HEK293 (cell line): ENCODE data around the gene CACTIN.

Source experiments
- CTCF ChIA-PET: fragments of 350-600 bp; formaldehyde crosslinking; extraction: SDS; loops from one replicate; lab custom pipeline; 2021; ENCODE audit warnings: antibody characterized with exemption; lab: Yijun Ruan, JAX
- POLR2A ChIA-PET: fragments of 300-600 bp; formaldehyde crosslinking; extraction: SDS; loops from one replicate; lab custom pipeline; 2020; ENCODE audit warnings: antibody characterized with exemption, inconsistent platforms; lab: Yijun Ruan, JAX
- H3K27ac ChIP-seq: fragments of 200-500 bp; sonication (Bioruptor generic); 2 replicates; pipeline ENCODE4 v1.5.1; 2014; ENCODE audit warnings: low read depth, low read length, control low read depth, inconsistent platforms; ENCODE audit errors: extremely low read depth
- H3K36me3 ChIP-seq, 2 experiments: fragments of 200-500 bp in 1 of 2; sonication (Bioruptor generic) in 1 of 2; 1 replicate in 1 of 2; 2 replicates in 1 of 2; pipeline ENCODE4 v1.5.1; 2014 to 2017; ENCODE audit warnings: inconsistent platforms in 2 of 2, low read length in 2 of 2; ENCODE audit not compliant: control insufficient read depth in 2 of 2, insufficient read depth in 1 of 2
- H3K4me1 ChIP-seq: fragments of 200-500 bp; sonication (Bioruptor generic); 2 replicates; pipeline ENCODE4 v1.5.1; 2014; ENCODE audit warnings: mild to moderate bottlenecking, low read length, inconsistent platforms; ENCODE audit not compliant: control insufficient read depth, insufficient read depth
- H3K4me3 ChIP-seq: 2 replicates; pipeline ENCODE4 v1.5.1; 2011; ENCODE audit warnings: low read depth, mild to moderate bottlenecking, control low read depth, low read length, moderate library complexity
- H3K9me3 ChIP-seq: fragments of 200-500 bp; sonication (Bioruptor generic); 2 replicates; pipeline ENCODE4 v1.5.1; 2014; ENCODE audit warnings: low read depth, low read length, inconsistent platforms; ENCODE audit not compliant: control insufficient read depth, insufficient read depth
- BCL11A ChIP-seq: fragments of 450-650 bp; formaldehyde crosslinking; IDR thresholded peaks from 2 replicates; pipeline ENCODE4 v1.5.1; 2016; ENCODE audit warnings: low read depth, missing biosample characterization, missing genetic modification characterization
- KLF1 ChIP-seq: fragments of 450-650 bp; formaldehyde crosslinking; IDR thresholded peaks from 2 replicates; pipeline ENCODE4 v1.5.1; 2016; ENCODE audit warnings: missing biosample characterization, missing genetic modification characterization
- KLF8 ChIP-seq: fragments of 450-650 bp; formaldehyde crosslinking; IDR thresholded peaks from 2 replicates; pipeline ENCODE4 v1.5.1; 2016; ENCODE audit warnings: missing biosample characterization, missing genetic modification characterization
- PATZ1 ChIP-seq: fragments of 450-650 bp; formaldehyde crosslinking; IDR thresholded peaks from 2 replicates; pipeline ENCODE4 v1.5.1; 2016; ENCODE audit warnings: missing biosample characterization, missing genetic modification characterization
- REPIN1 ChIP-seq: fragments of 450-650 bp; formaldehyde crosslinking; IDR thresholded peaks from 2 replicates; pipeline ENCODE4 v1.5.1; 2017; ENCODE audit warnings: missing biosample characterization, missing genetic modification characterization, low read depth
- SCRT1 ChIP-seq: fragments of 450-650 bp; formaldehyde crosslinking; IDR thresholded peaks from 2 replicates; pipeline ENCODE4 v1.5.1; 2016; ENCODE audit warnings: missing biosample characterization, missing genetic modification characterization, borderline replicate concordance
- SCRT2 ChIP-seq: fragments of 450-650 bp; formaldehyde crosslinking; IDR thresholded peaks from 2 replicates; pipeline ENCODE4 v1.5.1; 2016; ENCODE audit warnings: missing biosample characterization, missing genetic modification characterization
- ZBTB10 ChIP-seq: fragments of 450-650 bp; formaldehyde crosslinking; IDR thresholded peaks from 2 replicates; pipeline ENCODE4 v1.5.1; 2016; ENCODE audit warnings: missing biosample characterization, missing genetic modification characterization
- ZBTB48 ChIP-seq: fragments of 450-650 bp; formaldehyde crosslinking; IDR thresholded peaks from 2 replicates; pipeline ENCODE4 v1.5.1; 2016; ENCODE audit warnings: missing biosample characterization, missing genetic modification characterization
- ZBTB7A ChIP-seq: fragments of 450-650 bp; formaldehyde crosslinking; IDR thresholded peaks from 2 replicates; pipeline ENCODE4 v1.5.1; 2016; ENCODE audit warnings: low read depth, missing biosample characterization, missing genetic modification characterization
- ZNF148 ChIP-seq: fragments of 450-650 bp; formaldehyde crosslinking; IDR thresholded peaks from 2 replicates; pipeline ENCODE4 v1.5.0; 2017; ENCODE audit warnings: missing biosample characterization, missing genetic modification characterization, borderline replicate concordance
- ZNF155 ChIP-seq: fragments of 450-650 bp; formaldehyde crosslinking; IDR thresholded peaks from 2 replicates; pipeline ENCODE4 v1.5.1; 2016; ENCODE audit warnings: missing biosample characterization, missing genetic modification characterization
- ZNF157 ChIP-seq: fragments of 450-650 bp; formaldehyde crosslinking; IDR thresholded peaks from 2 replicates; pipeline ENCODE4 v1.5.1; 2016; ENCODE audit warnings: missing biosample characterization, missing genetic modification characterization
- ZNF2 ChIP-seq: fragments of 450-650 bp; formaldehyde crosslinking; IDR thresholded peaks from 2 replicates; pipeline ENCODE4 v1.5.1; 2016; ENCODE audit warnings: missing biosample characterization, missing genetic modification characterization
- ZNF221 ChIP-seq: fragments of 450-650 bp; formaldehyde crosslinking; IDR thresholded peaks from 2 replicates; pipeline ENCODE4 v1.5.1; 2017; ENCODE audit warnings: missing biosample characterization, missing genetic modification characterization, borderline replicate concordance
- ZNF266 ChIP-seq: fragments of 450-650 bp; formaldehyde crosslinking; IDR thresholded peaks from 2 replicates; pipeline ENCODE4 v1.5.1; 2016; ENCODE audit warnings: missing biosample characterization, missing genetic modification characterization, low read depth
- ZNF274 ChIP-seq, 2 experiments: fragments of 200-500 bp in 1 of 2; fragments of 450-650 bp in 1 of 2; sonication (Bioruptor generic) in 1 of 2; formaldehyde crosslinking in 1 of 2; IDR thresholded peaks; 2 replicates each; pipeline versions ENCODE4 v1.5.1 to v1.6.1; 2014 to 2016; ENCODE audit warnings: borderline replicate concordance in 1 of 2, inconsistent platforms in 1 of 2, low read length in 1 of 2, missing biosample characterization in 1 of 2, missing genetic modification characterization in 1 of 2
- ZNF311 ChIP-seq: fragments of 450-650 bp; formaldehyde crosslinking; IDR thresholded peaks from 2 replicates; pipeline ENCODE4 v1.5.1; 2017; ENCODE audit warnings: missing biosample characterization, missing genetic modification characterization, borderline replicate concordance
- ZNF350 ChIP-seq: fragments of 450-650 bp; formaldehyde crosslinking; IDR thresholded peaks from 2 replicates; pipeline ENCODE4 v1.5.0; 2017; ENCODE audit warnings: missing biosample characterization, mild to moderate bottlenecking, missing genetic modification characterization
- ZNF48 ChIP-seq: fragments of 450-650 bp; formaldehyde crosslinking; IDR thresholded peaks from 2 replicates; pipeline ENCODE4 v1.5.1; 2016; ENCODE audit warnings: missing biosample characterization, missing genetic modification characterization
- ZNF548 ChIP-seq: fragments of 450-650 bp; formaldehyde crosslinking; IDR thresholded peaks from 2 replicates; pipeline ENCODE4 v1.5.1; 2016; ENCODE audit warnings: missing biosample characterization, missing genetic modification characterization
- ZNF560 ChIP-seq: fragments of 450-650 bp; formaldehyde crosslinking; IDR thresholded peaks from 2 replicates; pipeline ENCODE4 v1.5.1; 2017; ENCODE audit warnings: missing biosample characterization, missing genetic modification characterization, borderline replicate concordance
- ZNF600 ChIP-seq: fragments of 450-650 bp; formaldehyde crosslinking; IDR thresholded peaks from 2 replicates; pipeline ENCODE4 v1.5.1; 2016; ENCODE audit warnings: missing biosample characterization, missing genetic modification characterization
- ZNF692 ChIP-seq: fragments of 450-650 bp; formaldehyde crosslinking; IDR thresholded peaks from 2 replicates; pipeline ENCODE4 v1.5.1; 2016; ENCODE audit warnings: missing biosample characterization, missing genetic modification characterization
- ZSCAN4 ChIP-seq: fragments of 450-650 bp; formaldehyde crosslinking; IDR thresholded peaks from 2 replicates; pipeline ENCODE4 v1.5.1; 2017; ENCODE audit warnings: missing biosample characterization, missing genetic modification characterization

CACTIN gene

DNA sequence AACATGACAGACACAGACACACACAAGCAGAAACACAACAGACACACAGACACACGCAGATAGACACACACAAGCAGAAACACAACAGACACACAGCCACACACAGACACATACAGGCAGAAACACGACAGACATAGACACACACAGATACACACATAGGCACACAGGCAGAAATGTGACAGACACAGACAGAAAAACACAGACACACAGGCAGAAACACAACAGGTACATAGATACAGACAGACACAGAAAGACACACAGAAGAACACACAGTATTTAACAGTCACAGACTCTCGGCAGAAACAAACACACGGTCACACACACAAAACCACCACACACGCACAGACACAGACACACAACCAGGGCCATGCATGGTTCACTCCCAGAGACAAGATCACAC lies 20.8 kb downstream of the CACTIN start:
- Histone ChIP-seq H3K4me3 (peak overlapping the region; percentile 51; the same call in 1 of the 2 replicates), H3K27ac (no peak overlapping the region)
- CTCF ChIA-PET, result no interaction called here
- TF ChIP-seq ZNF600 (tag by site-specific recombination) (0 out of 2 replicates have a peak, but pooled peaks have one; percentile 37), SCRT1 (tag by site-specific recombination) (peak; percentile 74; the same call in 1 of the 2 replicates), ZNF274 (IDR thresholded peaks at IDR 0.05; ENCODE audit: low read length) (no peak), ZNF274 (tag by site-specific recombination; IDR thresholded peaks at IDR 0.05; ENCODE audit: borderline replicate concordance) (0 out of 2 replicates have a peak, but pooled peaks have one; percentile 48), REPIN1 (tag by site-specific recombination) (peak; percentile 21; the same call in 1 of the 2 replicates), ZNF350 (no peak), SCRT2 (tag by site-specific recombination) (peak; percentile 69), ZBTB48 (tag by site-specific recombination) (0 out of 2 replicates have a peak, but pooled peaks have one; percentile 20), ZNF155 (tag by site-specific recombination) (peak; percentile 29; the same call in 1 of the 2 replicates), ZNF266 (tag by site-specific recombination) (no peak), ZBTB7A (tag by site-specific recombination) (0 out of 2 replicates have a peak, but pooled peaks have one; percentile 48), ZNF560 (tag by site-specific recombination) (no peak), ZBTB10 (0 out of 2 replicates have a peak, but pooled peaks have one; percentile 21), ZNF2 (tag by site-specific recombination) (peak; percentile 82; the same call in 1 of the 2 replicates), KLF1 (tag by site-specific recombination) (no peak; the same call in 1 of the 2 replicates), ZNF311 (tag by site-specific recombination) (peak; percentile 7; the same call in 1 of the 2 replicates), BCL11A (tag by site-specific recombination) (no peak), ZNF148 (tag by site-specific recombination) (peak; percentile 21; the same call in 1 of the 2 replicates), KLF8 (tag by site-specific recombination) (peak; percentile 47), ZNF157 (tag by site-specific recombination) (0 out of 2 replicates have a peak, but pooled peaks have one; percentile 22), ZNF221 (tag by site-specific recombination) (no peak)
- TF ChIP-seq, all 188 proteins: peak for 14
- Histone ChIP-seq H3K9me3 (no peaks in the 10 kb centered on the region), H3K36me3 (peaks cover 0 to 8% of the 10 kb centered on the region in 2 experiments; a peak in 2 of 3 replicates), H3K4me1 (peaks cover 3% of the 10 kb centered on the region; the same call in 1 of the 2 replicates)
- POLR2A ChIA-PET, result no interaction called here

- no peak overlapping the region for H3K4me3 ChIP-seq
- H3K27ac ChIP-seq, result no peak overlapping the region
- POLR2A ChIA-PET, result no interaction called here
- peaks cover 3% of the 10 kb centered on the region; the same call in 1 of the 2 replicates for H3K4me1 ChIP-seq
- CTCF ChIA-PET, result no interaction called here
- H3K36me3 ChIP-seq, result peaks cover 0 to 6% of the 10 kb centered on the region in 2 experiments; a peak in 2 of 3 replicates
- H3K9me3 ChIP-seq, result no peaks in the 10 kb centered on the region
- no peak for TF ChIP-seq ZNF692 (tag by site-specific recombination)
- TF ChIP-seq PATZ1, result no peak
- no peak for TF ChIP-seq ZNF48 (tag by site-specific recombination)
- TF ChIP-seq ZNF548 (tag by site-specific recombination), result no peak
- TF ChIP-seq ZSCAN4, result peak; percentile 65
- TF ChIP-seq SCRT2 (tag by site-specific recombination), result no peak
Observed at GRCh38 chr19:3605361-3605760, 21.2 kb downstream of the CACTIN start.
